GM21515 (cell line): Measurements from ENCODE around the gene SCAPER.
"Not testable (repeated sequence)": the region's sequence is repeated elsewhere in the genome, so short reads cannot be mapped to it uniquely, and the experiment has no call there.

Source experiments
- ATAC-seq: cut with Tn5 transposase; IDR thresholded peaks from one replicate; pipeline ENCODE4 v1.9.1; 2021; ENCODE audit not compliant: unreplicated experiment

SCAPER gene

GRCh38 chr15:76916369-76916768, 11.2 kb upstream of the SCAPER start:
- no peak for ATAC-seq

- no peak for ATAC-seq
Observed at GRCh38 chr15:76913737-76914136, 8.6 kb upstream of the SCAPER start.

DNA sequence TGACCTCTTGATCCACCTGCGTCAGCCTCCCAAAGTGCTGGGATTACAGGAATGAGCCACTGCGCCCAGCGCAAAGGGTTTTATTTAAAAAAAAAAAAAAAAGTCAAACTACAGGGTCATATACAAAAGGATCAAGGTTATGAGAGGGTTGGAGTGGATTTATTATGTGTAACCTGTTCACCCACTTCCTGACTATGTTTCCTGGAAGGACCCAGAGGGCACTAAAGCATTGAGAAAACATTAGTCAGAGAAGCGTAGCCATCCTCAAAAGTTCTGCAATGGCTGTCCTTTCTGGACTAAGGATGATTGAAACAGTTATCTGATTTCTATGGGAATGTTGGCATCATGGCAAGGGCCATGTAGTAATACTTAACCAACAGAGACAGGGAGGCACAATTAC, 7.3 kb upstream of the SCAPER start:
- ATAC-seq: no peak

DNA sequence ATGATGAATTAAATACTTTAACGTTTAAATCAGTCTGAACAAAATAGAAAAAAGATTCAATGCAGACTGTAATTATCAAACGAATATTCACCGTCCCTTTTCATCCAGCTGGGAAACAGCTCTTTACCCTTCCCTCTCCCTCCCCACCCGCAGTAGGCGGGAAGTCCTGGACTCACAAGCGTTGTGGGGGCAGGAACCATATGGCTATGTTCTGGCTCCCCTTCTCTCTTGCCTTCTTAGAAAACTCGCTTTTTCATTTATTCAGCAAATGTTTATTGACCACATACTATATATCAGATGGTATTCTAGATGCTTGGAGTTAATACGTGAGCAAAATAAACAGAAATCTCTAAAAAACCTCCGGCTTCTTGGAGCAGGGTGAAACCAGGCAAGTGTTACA, 715 bp upstream of the SCAPER start:
- ATAC-seq: no peak

- ATAC-seq: peak; percentile 5
Observed at GRCh38 chr15:76904461-76905012, 603 bp downstream of the SCAPER start.

- ATAC-seq: no peak
Observed at GRCh38 chr15:76903251-76903681, 1.9 kb downstream of the SCAPER start.

GRCh38 chr15:76901965-76902364, 3.2 kb downstream of the SCAPER start:
- no peak for ATAC-seq

DNA sequence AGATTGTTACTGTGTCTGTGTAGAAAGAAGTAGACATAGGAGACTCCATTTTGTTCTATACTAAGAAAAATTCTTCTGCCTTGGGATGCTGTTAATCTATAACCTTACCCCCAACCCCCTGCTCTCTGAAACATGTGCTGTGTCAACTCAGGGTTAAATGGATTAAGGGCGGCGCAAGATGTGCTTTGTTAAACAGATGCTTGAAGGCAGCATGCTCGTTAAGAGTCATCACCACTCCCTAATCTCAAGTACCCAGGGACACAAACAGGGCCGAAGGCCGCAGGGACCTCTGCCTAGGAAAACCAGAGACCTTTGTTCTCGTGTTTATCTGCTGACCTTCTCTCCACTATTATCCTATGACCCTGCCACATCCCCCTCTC, 5.2 kb downstream of the SCAPER start:
- ATAC-seq: not testable (repeated sequence)

DNA sequence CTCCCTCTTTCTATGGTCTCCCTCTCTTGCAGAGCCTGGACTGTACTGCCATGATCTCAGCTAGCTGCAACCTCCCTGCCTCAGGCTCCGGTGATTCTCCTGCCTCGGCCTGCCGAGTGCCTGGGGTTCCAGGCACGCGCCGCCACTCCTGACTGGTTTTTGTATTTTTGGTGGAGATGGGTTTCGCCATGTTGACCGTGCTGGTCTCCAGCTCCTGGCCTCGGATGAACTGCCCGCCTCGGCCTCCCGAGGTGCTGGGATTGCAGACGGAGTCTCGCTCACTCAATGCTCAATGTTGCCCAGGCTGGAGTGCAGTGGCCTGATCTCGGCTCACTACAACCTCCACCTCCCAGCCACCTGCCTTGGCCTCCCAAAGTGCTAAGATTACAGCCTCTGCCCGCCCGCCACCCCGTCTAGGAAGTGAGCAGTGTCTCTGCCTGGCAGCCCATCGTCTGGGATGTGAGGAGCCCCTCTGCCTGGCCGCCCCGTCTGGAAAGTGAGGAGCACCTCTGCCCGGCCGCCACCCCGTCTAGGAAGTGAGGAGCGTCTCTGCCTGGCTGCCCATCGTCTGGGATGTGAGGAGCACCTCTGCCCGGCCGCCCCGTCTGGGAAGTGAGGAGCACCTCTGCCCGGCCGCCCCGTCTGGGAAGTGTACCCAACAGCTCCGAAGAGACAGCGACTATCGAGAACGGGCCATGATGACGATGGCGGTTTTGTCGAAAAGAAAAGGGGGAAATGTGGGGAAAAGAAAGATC, 5.8 kb downstream of the SCAPER start:
- ATAC-seq: not testable (repeated sequence)

- ATAC-seq: no peak
Observed at GRCh38 chr15:76898102-76898501, 7.0 kb downstream of the SCAPER start.

- ATAC-seq: no peak
Observed at GRCh38 chr15:76894174-76894573, 11.0 kb downstream of the SCAPER start.

DNA sequence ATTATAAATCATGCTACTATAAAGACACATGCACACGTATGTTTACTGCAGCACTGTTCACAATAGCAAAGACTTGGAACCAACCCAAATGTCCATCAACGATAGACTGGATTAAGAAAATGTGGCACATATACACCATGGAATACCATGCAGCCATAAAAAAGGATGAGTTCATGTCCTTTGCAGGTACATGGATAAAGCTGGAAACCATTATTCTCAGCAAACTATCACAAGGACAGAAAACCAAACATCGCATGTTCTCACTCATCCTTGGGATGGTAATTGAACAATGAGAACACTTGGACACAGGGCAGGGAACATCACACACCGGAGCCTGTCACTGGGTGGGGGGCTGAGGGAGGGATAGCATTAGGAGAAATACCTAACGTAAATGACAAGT, 12.3 kb downstream of the SCAPER start:
- ATAC-seq: not testable (repeated sequence)

DNA sequence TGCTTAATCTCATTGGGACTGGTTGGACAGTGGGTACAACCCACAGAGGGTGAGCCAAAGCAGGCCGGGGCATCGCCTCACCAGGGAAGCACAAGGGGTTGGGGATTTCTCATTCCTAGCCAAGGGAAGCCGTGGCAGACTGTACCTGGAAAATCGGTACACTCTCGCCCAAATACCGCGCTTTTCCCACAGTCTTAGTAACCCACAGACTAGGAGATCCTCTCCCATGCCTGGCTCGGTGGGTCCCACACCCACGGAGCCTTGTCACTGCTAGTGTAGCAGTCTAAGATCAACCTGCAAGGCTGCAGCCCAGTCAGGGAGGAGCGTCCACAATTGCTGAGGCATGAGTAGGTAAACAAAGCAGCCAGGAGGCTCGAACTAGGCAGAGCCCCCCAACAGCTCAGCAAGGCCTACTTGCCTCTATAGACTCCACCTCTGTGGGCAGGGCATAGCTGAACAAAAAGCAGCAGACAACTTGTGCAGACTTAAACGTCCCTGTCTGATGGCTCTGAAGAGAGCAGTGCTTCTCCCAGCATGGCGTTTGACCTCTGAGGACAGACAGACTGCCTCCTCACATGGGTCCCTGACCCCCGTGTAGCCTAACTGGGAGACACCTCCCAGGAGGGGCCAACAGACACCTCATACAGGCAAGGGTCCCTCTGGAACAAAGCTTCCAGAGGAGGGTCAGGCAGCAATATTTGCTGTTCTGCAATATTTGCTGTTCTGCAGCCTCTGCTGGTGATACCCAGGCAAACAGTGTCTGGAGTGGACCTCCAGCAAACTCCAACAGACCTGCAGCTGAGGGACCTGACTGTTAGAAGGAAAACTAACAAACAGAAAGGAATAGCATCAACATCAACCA, 17.6 kb downstream of the SCAPER start:
- ATAC-seq: not testable (repeated sequence)

DNA sequence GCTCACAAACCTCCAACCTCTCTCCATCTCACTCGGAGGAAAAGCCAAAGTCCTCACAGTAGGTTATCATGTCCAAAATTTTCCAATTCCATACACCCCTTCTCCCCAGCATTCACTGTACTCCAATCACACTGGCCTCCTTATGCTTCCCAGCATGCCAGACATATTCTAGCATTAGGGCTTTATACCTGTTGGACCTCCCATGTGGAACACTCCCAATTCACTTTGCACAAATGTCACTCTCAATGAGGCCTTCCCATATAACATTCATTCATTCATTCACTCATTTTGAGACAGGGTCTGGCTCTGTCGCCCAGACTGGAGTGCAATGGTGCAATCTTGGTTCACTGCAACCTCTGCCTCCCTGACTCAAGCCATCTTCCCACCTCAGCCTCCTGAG, 19.9 kb downstream of the SCAPER start:
- ATAC-seq: no peak

DNA sequence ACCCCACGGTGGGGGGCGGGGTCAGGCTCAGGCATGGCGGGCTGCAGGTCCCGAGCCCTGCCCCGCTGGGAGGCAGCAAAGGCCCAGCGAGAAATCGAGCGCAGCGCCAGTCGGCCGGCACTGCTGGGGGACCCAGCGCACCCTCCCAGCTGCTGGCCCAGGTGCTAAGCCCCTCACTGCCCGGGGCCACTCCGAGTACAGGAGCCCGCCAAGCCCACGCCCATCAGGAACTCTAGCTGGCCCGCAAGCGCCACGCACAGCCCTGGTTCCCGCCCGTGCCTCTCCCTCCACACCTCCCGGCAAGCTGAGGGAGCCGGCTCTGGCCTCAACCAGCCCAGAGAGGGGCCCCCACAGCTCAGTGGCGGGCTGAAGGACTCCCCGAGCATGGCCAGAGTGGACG, 29.2 kb downstream of the SCAPER start:
- no peak for ATAC-seq

GRCh38 chr15:76873066-76873465, 32.1 kb downstream of the SCAPER start:
- not testable (repeated sequence) for ATAC-seq

- ATAC-seq: no peak
Observed at GRCh38 chr15:76871930-76872329, 33.2 kb downstream of the SCAPER start.

DNA sequence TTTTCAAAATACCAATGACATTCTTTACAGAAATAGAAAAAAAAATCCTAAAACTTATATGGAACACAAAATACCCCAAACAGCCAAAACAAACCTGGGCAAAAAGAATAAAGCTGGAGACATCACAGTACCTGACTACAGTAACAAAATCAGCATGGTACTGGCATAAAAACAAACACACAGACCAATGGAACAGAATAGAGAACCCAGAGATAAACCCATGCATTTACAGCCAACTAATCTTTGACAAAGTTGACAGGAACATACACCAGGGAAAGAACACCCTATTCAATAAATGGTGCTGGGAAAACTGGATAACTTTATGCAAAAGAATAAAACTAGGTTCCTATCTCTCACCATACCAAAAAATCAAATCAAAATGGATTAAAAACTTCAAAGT, 36.4 kb downstream of the SCAPER start:
- ATAC-seq: no peak

DNA sequence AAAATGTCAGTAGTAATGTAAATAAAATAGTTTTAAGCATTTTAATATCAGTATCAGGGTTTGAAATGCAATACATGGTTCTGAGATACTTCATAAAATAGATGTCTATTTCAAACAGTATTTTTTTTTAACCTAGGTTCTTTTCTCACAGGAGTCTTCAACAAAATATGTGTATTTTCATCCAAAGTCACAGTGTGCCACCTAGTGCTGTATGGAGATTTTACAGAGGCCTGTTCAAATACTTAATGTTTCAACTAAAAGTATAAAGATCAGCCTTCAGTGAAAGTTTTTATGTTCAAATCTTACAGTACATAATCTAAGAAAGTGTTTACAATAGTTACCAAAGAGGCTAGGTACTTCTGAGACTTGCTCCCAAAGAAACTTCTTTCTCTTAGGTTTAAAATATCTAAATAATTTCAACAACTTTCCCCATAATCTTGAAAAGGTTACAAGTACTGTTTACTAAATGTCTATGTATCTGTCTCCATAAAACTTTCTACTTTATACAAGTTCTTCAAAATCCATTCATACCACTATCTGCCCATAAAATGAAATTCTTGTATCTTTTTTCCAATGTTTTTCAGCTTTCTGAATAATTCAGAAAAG, 38.3 kb downstream of the SCAPER start:
- no peak for ATAC-seq

DNA sequence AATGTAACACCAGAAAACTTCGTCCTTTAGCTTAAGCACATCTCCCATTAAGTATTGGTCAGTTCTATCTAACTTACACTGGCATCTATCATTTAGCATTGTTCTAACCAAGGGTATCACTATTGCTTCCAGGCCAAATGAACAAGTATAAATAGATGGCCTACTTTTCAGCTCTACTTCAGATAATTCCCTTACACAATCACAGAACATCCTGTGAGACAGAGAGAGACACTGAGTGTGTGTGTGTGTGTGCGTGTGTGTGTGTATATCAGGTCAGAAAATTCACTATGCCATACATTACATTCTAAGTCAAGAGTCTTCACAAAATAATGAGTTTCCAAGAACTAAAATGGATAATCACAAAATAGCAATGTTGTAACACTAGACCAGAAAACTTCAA, 39.1 kb downstream of the SCAPER start:
- no peak for ATAC-seq

GRCh38 chr15:76865548-76865991, 39.6 kb downstream of the SCAPER start:
- no peak for ATAC-seq
